ACC112 (cell line): ENCODE measurements around the gene SF1.

Experiments
- H2AFZ ChIP-seq: fragments of 200-600 bp; sonication (generic); one replicate; pipeline ENCODE4 v1.6.0; 2017; ENCODE audit warnings: antibody characterized with exemption, low read length; ENCODE audit not compliant: unreplicated experiment
- H3K27ac ChIP-seq: fragments of 200-600 bp; sonication (generic); 2 replicates; pipeline ENCODE4 v1.5.1; 2014; ENCODE audit warnings: low read depth, mild to moderate bottlenecking, antibody characterized with exemption, low read length, moderate library complexity
- H3K27me3 ChIP-seq: fragments of 200-600 bp; sonication (generic); 2 replicates; pipeline ENCODE4 v1.6.1; 2014; ENCODE audit warnings: mild to moderate bottlenecking, antibody characterized with exemption, low read length, moderate library complexity, mixed read lengths; ENCODE audit not compliant: insufficient read depth
- H3K36me3 ChIP-seq: fragments of 200-600 bp; sonication (generic); 2 replicates; pipeline ENCODE4 v1.6.1; 2016; ENCODE audit warnings: mild to moderate bottlenecking, antibody characterized with exemption, low read length, moderate library complexity, mixed read lengths; ENCODE audit not compliant: insufficient read depth
- H3K4me1 ChIP-seq: fragments of 200-600 bp; sonication (generic); one replicate; pipeline ENCODE4 v1.6.1; 2016; ENCODE audit warnings: low read length, mixed read lengths; ENCODE audit not compliant: insufficient read depth, unreplicated experiment, control insufficient read depth
- H3K4me3 ChIP-seq: fragments of 200-600 bp; sonication (generic); 2 replicates; pipeline ENCODE4 v1.5.1; 2014; ENCODE audit warnings: mild to moderate bottlenecking, low read depth, low read length
- H3K79me2 ChIP-seq: fragments of 200-600 bp; sonication (generic); one replicate; pipeline ENCODE4 v1.6.0; 2016; ENCODE audit warnings: low read length; ENCODE audit not compliant: control insufficient read depth, unreplicated experiment, insufficient read depth

Gene SF1

GRCh38 chr11:64719406-64719805 lies 58.9 kb downstream of the SF1 start:
- H3K79me2 ChIP-seq, result no peaks in the 10 kb centered on the region
- no peak overlapping the region for H2AFZ ChIP-seq
- no peak overlapping the region for H3K27ac ChIP-seq
- peaks cover 75% of the 10 kb centered on the region for H3K27me3 ChIP-seq
- no peaks in the 10 kb centered on the region for H3K4me1 ChIP-seq
- no peaks in the 10 kb centered on the region for H3K36me3 ChIP-seq
- no peak overlapping the region for H3K4me3 ChIP-seq

DNA sequence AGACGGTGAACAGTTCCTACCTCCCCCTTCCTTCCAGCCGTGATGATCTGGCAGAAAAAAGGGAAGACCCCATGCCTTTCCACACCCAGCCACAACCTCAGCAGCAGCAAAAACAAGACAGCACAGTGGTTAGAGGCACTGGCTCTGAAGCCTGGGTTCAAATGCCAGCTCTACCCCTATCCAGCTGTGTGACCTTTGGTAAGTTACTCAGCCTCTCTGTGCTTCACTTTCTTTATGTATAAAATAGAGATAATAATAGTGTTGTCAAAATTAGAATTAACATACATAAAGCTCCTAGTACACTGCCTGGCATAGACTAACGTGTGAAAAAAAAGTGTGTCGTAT lies 59.6 kb downstream of the SF1 start:
- Histone ChIP-seq H3K4me3 (no peak overlapping the region), H3K4me1 (no peaks in the 10 kb centered on the region), H2AFZ (no peak overlapping the region), H3K36me3 (no peaks in the 10 kb centered on the region), H3K27ac (no peak overlapping the region), H3K79me2 (no peaks in the 10 kb centered on the region), H3K27me3 (peaks cover 82% of the 10 kb centered on the region)

DNA sequence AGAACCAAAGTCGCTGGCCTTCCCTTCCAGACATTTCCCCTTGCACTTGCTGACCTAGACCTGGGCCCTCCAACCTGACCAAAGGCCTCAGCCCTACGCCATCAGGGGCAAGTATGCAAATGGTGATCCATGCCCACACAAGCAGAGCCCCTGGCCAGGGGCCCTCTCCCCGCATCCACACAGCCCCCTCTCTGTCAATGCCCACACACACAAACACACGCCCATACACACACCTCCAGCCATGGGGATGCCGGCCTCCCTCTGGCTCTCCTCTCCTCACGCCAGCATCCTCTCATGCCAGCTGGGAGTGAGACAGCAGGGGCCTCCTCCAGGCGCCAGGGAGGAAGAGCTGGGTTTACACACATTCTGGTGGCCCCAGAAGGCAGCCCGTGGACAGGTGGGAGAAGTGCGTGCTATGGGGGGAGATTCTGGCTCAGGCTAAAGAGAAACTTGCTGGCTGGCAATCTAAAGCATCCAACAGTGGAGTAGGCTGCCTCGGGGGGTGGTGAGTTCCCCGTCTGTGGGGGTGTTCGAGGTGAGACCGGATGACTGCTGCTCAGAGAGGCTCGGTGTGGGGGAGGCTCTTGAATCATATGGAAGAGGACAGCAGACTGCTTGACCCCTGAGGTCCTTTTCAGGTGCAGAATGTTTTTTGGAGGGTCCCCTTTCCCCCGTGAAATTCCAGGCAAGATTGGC lies 60.1 kb downstream of the SF1 start:
- peaks cover 84% of the 10 kb centered on the region for H3K27me3 ChIP-seq
- H3K4me1 ChIP-seq, result no peaks in the 10 kb centered on the region
- H3K79me2 ChIP-seq, result no peaks in the 10 kb centered on the region
- no peak overlapping the region for H2AFZ ChIP-seq
- H3K27ac ChIP-seq, result no peak overlapping the region
- no peaks in the 10 kb centered on the region for H3K36me3 ChIP-seq
- no peak overlapping the region for H3K4me3 ChIP-seq

GRCh38 chr11:64717268-64717578 lies 61.1 kb downstream of the SF1 start:
- Histone ChIP-seq H3K79me2 (no peaks in the 10 kb centered on the region), H3K27ac (no peak overlapping the region), H3K4me3 (no peak overlapping the region), H3K4me1 (no peaks in the 10 kb centered on the region), H3K36me3 (no peaks in the 10 kb centered on the region), H2AFZ (no peak overlapping the region), H3K27me3 (peaks cover 90% of the 10 kb centered on the region)

- no peaks in the 10 kb centered on the region for H3K79me2 ChIP-seq
- no peaks in the 10 kb centered on the region for H3K36me3 ChIP-seq
- no peaks in the 10 kb centered on the region for H3K4me1 ChIP-seq
- no peak overlapping the region for H2AFZ ChIP-seq
- H3K4me3 ChIP-seq, result no peak overlapping the region
- H3K27me3 ChIP-seq, result peaks cover 90% of the 10 kb centered on the region
- no peak overlapping the region for H3K27ac ChIP-seq
Measured at GRCh38 chr11:64716473-64717267, 61.7 kb downstream of the SF1 start.

DNA sequence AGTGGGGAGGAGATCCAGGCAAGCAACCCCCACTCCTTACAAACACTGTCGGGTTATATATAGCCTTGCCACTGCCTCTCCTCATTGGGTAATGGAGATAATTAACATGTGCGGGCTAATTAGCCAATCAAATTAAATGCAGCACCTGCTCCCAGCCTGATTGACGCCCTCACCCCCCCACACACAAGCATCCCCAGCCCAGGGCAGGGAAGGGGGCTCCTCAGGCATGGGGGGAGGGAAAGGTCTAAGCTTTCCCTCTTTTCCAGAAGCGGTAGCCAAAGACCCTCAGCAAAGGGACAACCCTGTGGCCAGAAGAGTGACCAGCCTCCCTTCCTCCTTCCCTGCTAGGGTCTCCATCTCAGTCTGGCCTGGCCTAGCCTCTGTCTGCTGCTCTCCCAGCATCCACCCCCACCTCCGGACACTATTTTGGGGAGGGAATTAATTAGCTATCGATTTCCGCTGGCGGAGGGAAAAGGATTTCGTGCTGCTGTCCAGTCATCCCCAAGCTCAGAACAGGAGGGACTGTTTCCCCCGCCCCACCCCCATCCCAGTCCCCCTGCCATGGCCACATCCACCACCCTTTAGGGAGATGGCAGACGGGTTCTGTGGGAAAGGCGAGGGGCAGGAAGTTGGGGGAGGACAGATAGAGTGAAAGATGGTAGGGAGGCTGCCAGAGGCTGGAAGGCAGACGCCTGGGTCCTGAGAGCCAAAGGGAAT lies 62.4 kb downstream of the SF1 start:
- Histone ChIP-seq H3K36me3 (no peaks in the 10 kb centered on the region), H2AFZ (no peak overlapping the region), H3K4me1 (peaks cover 3% of the 10 kb centered on the region), H3K27me3 (peaks cover 83% of the 10 kb centered on the region), H3K4me3 (no peak overlapping the region), H3K27ac (no peak overlapping the region), H3K79me2 (no peaks in the 10 kb centered on the region)

- no peak overlapping the region for H2AFZ ChIP-seq
- H3K27ac ChIP-seq, result no peak overlapping the region
- H3K79me2 ChIP-seq, result no peaks in the 10 kb centered on the region
- H3K36me3 ChIP-seq, result no peaks in the 10 kb centered on the region
- peaks cover 11% of the 10 kb centered on the region for H3K4me1 ChIP-seq
- peaks cover 75% of the 10 kb centered on the region for H3K27me3 ChIP-seq
- H3K4me3 ChIP-seq, result no peak overlapping the region
Measured at GRCh38 chr11:64715110-64715509, 63.2 kb downstream of the SF1 start.

DNA sequence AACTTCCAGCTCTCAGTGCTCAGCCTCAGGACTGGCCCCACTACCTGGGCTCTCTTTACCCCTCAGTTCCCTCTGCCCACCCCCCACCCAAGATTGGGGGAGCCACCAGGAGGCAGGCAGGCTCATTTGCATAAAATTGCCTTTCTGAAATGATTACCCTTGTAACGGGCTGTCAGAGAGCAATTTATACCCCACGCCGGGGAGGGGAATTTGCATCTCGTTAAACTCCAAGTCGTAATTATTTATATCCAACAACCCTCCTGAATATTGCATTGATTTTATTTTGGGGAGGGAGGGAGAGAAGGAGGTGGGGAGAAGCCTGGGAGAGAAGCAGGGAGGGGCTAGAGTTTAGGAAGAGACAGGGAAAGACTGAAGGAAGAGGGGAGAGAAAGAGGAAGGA lies 63.7 kb downstream of the SF1 start:
- Histone ChIP-seq H3K79me2 (no peaks in the 10 kb centered on the region), H3K36me3 (no peaks in the 10 kb centered on the region), H3K27me3 (peaks cover 75% of the 10 kb centered on the region), H2AFZ (no peak overlapping the region), H3K4me1 (peaks cover 12% of the 10 kb centered on the region), H3K27ac (no peak overlapping the region), H3K4me3 (no peak overlapping the region)
